ENCODE data around the gene VPS25.

Gene VPS25

GRCh38 chr17:42817866-42818265 lies 44.6 kb downstream of the VPS25 start:
- Histone ChIP-seq H3K27ac (ENCODE audit: low read depth, low read length) (no peak overlapping the region), H3K9me3 (ENCODE audit: control insufficient read depth, insufficient read depth, low read length) (no peaks in the 10 kb centered on the region), H3K4me1 (ENCODE audit: control insufficient read depth, low read length) (peaks cover 4% of the 10 kb centered on the region), H3K36me3 (ENCODE audit: control insufficient read depth, low read length) (peaks cover 74% of the 10 kb centered on the region), H3K4me3 (ENCODE audit: low read length) (no peak overlapping the region), H3K79me2 (ENCODE audit: control insufficient read depth, low read length) (peaks cover 16% of the 10 kb centered on the region), H3K9me2 (replicated peaks; ENCODE audit: control insufficient read depth, low read length) (no peaks in the 10 kb centered on the region), H4K20me1 (ENCODE audit: control insufficient read depth, insufficient read depth, low read depth, low read length) (no peaks in the 10 kb centered on the region), H3F3A (ENCODE audit: control insufficient read depth, insufficient read depth) (peaks cover 3% of the 10 kb centered on the region), H3K27me3 (ENCODE audit: control insufficient read depth, low read length) (no peaks in the 10 kb centered on the region), H3K4me2 (ENCODE audit: low read length) (no peak overlapping the region)
- TF ChIP-seq EZH2phosphoT487 (IDR thresholded peaks at IDR 0.05; ENCODE audit: borderline replicate concordance, low read length) = no peak
- no peak for TF ChIP-seq CTCF (IDR thresholded peaks at IDR 0.05; ENCODE audit: low read depth, low read length, poor library complexity, severe bottlenecking)

- no peak overlapping the region for H3K27ac ChIP-seq (ENCODE audit: low read depth, low read length)
- peaks cover 3% of the 10 kb centered on the region for H3F3A ChIP-seq (ENCODE audit: control insufficient read depth, insufficient read depth)
- no peak overlapping the region for H3K4me3 ChIP-seq (ENCODE audit: low read length)
- peaks cover 74% of the 10 kb centered on the region for H3K36me3 ChIP-seq (ENCODE audit: control insufficient read depth, low read length)
- no peak for TF ChIP-seq EZH2phosphoT487 (IDR thresholded peaks at IDR 0.05; ENCODE audit: borderline replicate concordance, low read length)
- TF ChIP-seq CTCF (IDR thresholded peaks at IDR 0.05; ENCODE audit: low read depth, low read length, poor library complexity, severe bottlenecking) = no peak
- no peaks in the 10 kb centered on the region for H4K20me1 ChIP-seq (ENCODE audit: control insufficient read depth, insufficient read depth, low read depth, low read length)
- H3K4me2 ChIP-seq (ENCODE audit: low read length) = no peak overlapping the region
- peaks cover 21% of the 10 kb centered on the region for H3K79me2 ChIP-seq (ENCODE audit: control insufficient read depth, low read length)
- no peaks in the 10 kb centered on the region for H3K9me2 ChIP-seq (replicated peaks; ENCODE audit: control insufficient read depth, low read length)
- no peaks in the 10 kb centered on the region for H3K9me3 ChIP-seq (ENCODE audit: control insufficient read depth, insufficient read depth, low read length)
- peaks cover 9% of the 10 kb centered on the region for H3K4me1 ChIP-seq (ENCODE audit: control insufficient read depth, low read length)
- no peaks in the 10 kb centered on the region for H3K27me3 ChIP-seq (ENCODE audit: control insufficient read depth, low read length)
These were observed 45.1 kb downstream of the VPS25 start for GRCh38 chr17:42818379-42818778.

- peaks cover 28% of the 10 kb centered on the region for H3K79me2 ChIP-seq (ENCODE audit: control insufficient read depth, low read length)
- H3K4me2 ChIP-seq (ENCODE audit: low read length) = no peak overlapping the region
- TF ChIP-seq CTCF (IDR thresholded peaks at IDR 0.05; ENCODE audit: low read depth, low read length, poor library complexity, severe bottlenecking) = peak; percentile 92
- no peak for TF ChIP-seq EZH2phosphoT487 (IDR thresholded peaks at IDR 0.05; ENCODE audit: borderline replicate concordance, low read length)
- H3K27me3 ChIP-seq (ENCODE audit: control insufficient read depth, low read length) = no peaks in the 10 kb centered on the region
- H3K9me2 ChIP-seq (replicated peaks; ENCODE audit: control insufficient read depth, low read length) = no peaks in the 10 kb centered on the region
- H3K4me3 ChIP-seq (ENCODE audit: low read length) = no peak overlapping the region
- no peak overlapping the region for H3K27ac ChIP-seq (ENCODE audit: low read depth, low read length)
- no peaks in the 10 kb centered on the region for H3K9me3 ChIP-seq (ENCODE audit: control insufficient read depth, insufficient read depth, low read length)
- no peaks in the 10 kb centered on the region for H4K20me1 ChIP-seq (ENCODE audit: control insufficient read depth, insufficient read depth, low read depth, low read length)
- H3F3A ChIP-seq (ENCODE audit: control insufficient read depth, insufficient read depth) = peaks cover 3% of the 10 kb centered on the region
- peaks cover 16% of the 10 kb centered on the region for H3K4me1 ChIP-seq (ENCODE audit: control insufficient read depth, low read length)
- H3K36me3 ChIP-seq (ENCODE audit: control insufficient read depth, low read length) = peaks cover 62% of the 10 kb centered on the region
These were observed 46.8 kb downstream of the VPS25 start for GRCh38 chr17:42819939-42820535.
